Mesodermal cell (in vitro differentiated cells): Measurements from ENCODE around the gene WDR19.
"Not testable (repeated sequence)": the region's sequence is repeated elsewhere in the genome, so short reads cannot be mapped to it uniquely, and the experiment has no call there.

Experiments
- H3K27ac ChIP-seq: 2 replicates; pipeline ENCODE4 v1.7.0; 2013; ENCODE audit warnings: mild to moderate bottlenecking, low read depth, low read length, moderate library complexity; ENCODE audit not compliant: severe bottlenecking
- H3K36me3 ChIP-seq: 2 replicates; pipeline ENCODE4 v1.7.1; 2013; ENCODE audit warnings: mild to moderate bottlenecking, low read length, moderate library complexity; ENCODE audit not compliant: control insufficient read depth, insufficient read depth
- H3K4me1 ChIP-seq: one replicate; pipeline ENCODE4 v1.7.1; 2013; ENCODE audit warnings: mild to moderate bottlenecking, low read length; ENCODE audit not compliant: insufficient read depth, control insufficient read depth, poor library complexity, severe bottlenecking
- H3K4me3 ChIP-seq: 2 replicates; pipeline ENCODE4 v1.7.0; 2013; ENCODE audit warnings: low read length, control low read depth, mild to moderate bottlenecking; ENCODE audit not compliant: insufficient read depth, poor library complexity, severe bottlenecking; ENCODE audit errors: extremely low read depth
- H3K9me3 ChIP-seq: 2 replicates; pipeline ENCODE4 v1.7.1; 2013; ENCODE audit warnings: mild to moderate bottlenecking, low read length, moderate library complexity; ENCODE audit not compliant: control insufficient read depth
- WGBS, 2 experiments: methylation state at CpG; one replicate each; pipeline ENCODE4 v1.1.5; 2013; ENCODE audit warnings: missing lambda C conversion rate in 2 of 2; ENCODE audit not compliant: insufficient coverage in 2 of 2; 5-methylcytosine and 5-hydroxymethylcytosine counted together

The WDR19 gene

DNA sequence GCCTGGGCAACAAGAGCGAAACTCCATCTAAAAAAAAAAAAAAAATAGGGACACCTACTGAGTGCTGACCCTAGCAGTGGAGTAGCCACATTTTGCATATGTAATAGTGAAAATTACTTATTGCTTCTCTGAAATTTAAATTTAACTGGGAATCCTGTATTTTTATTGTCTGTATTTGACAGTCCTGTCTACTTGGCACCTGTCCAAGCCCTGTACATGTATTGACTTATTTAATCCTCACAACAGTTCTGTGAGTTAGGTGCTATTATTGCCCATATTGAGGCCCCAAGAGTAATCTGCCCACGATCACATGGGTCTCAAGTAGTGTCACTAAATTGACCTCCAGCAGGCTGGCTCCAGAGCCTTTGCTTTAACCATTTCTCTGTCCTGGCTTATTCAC is 81.6 kb downstream of the WDR19 start:
- H3K4me3 ChIP-seq, result no peak overlapping the region
- H3K36me3 ChIP-seq, result peaks cover 14% of the 10 kb centered on the region
- no peaks in the 10 kb centered on the region for H3K9me3 ChIP-seq
- WGBS, 2 experiments, result 83 to 91% methylated on average over 1 of the region's 2 CpGs
- H3K27ac ChIP-seq, result no peak overlapping the region
- H3K4me1 ChIP-seq, result no peaks in the 10 kb centered on the region

DNA sequence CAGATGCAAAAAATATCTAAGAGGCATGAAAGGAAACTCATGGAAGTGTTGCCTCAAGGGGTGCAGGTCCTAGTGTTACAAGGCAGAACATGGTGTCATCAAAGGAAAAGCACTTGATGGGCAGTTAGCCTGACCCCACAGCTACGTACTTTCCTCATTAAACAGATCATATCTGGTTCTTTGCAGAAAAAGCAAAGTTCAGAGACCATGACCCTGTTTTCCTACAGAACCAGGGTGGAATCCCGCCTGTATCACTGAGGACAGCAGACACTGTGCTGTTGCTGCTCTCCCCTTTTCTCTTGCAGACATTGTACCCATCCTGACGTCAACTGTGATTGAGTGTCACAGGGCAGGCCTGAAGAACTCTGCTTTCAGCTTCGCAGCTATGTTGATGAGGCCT is 92.2 kb downstream of the WDR19 start:
- Histone ChIP-seq H3K36me3 (peaks cover 46% of the 10 kb centered on the region), H3K27ac (no peak overlapping the region), H3K4me3 (no peak overlapping the region), H3K9me3 (no peaks in the 10 kb centered on the region), H3K4me1 (no peaks in the 10 kb centered on the region)
- WGBS, 2 experiments, result 90 to 100% methylated on average over 4 of the region's 4 CpGs

GRCh38 chr4:39277661-39278060 is 95.3 kb downstream of the WDR19 start:
- 84 to 86% methylated on average over 6 of the region's 6 CpGs for WGBS, 2 experiments
- H3K36me3 ChIP-seq, result peaks cover 53% of the 10 kb centered on the region
- H3K27ac ChIP-seq, H3K4me1 ChIP-seq, H3K4me3 ChIP-seq, H3K9me3 ChIP-seq: not testable (repeated sequence)

GRCh38 chr4:39278476-39278875 is 96.1 kb downstream of the WDR19 start:
- no peak overlapping the region for H3K27ac ChIP-seq
- no peaks in the 10 kb centered on the region for H3K4me1 ChIP-seq
- peaks cover 47% of the 10 kb centered on the region for H3K36me3 ChIP-seq
- 95 to 99% methylated on average over 9 of the region's 9 CpGs for WGBS, 2 experiments
- no peaks in the 10 kb centered on the region for H3K9me3 ChIP-seq
- no peak overlapping the region for H3K4me3 ChIP-seq

DNA sequence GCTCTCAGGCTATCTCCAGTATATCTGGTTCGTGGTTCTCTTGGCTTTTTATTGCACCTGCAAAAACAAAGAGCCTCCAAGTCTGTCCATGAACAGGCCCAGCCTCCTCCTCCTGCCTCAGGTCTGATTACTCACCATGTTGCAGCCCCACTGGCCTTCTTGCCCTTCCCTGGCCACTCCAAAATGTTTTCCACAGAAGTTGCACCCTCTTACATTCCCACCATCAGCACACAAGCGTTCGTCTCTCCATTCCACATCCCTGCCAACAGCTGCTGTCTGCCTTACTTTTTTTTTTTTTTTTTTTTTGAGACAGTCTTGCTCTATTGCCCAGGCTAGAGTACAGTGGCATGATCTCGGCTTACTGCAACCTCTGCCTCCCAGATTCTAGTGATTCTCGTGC is 97.1 kb downstream of the WDR19 start:
- Histone ChIP-seq H3K4me1 (no peaks in the 10 kb centered on the region), H3K36me3 (peaks cover 39% of the 10 kb centered on the region), H3K27ac (no peak overlapping the region), H3K9me3 (no peaks in the 10 kb centered on the region), H3K4me3 (no peak overlapping the region)
- 92 to 94% methylated on average over 3 to 5 of the region's 5 CpGs for WGBS, 2 experiments

DNA sequence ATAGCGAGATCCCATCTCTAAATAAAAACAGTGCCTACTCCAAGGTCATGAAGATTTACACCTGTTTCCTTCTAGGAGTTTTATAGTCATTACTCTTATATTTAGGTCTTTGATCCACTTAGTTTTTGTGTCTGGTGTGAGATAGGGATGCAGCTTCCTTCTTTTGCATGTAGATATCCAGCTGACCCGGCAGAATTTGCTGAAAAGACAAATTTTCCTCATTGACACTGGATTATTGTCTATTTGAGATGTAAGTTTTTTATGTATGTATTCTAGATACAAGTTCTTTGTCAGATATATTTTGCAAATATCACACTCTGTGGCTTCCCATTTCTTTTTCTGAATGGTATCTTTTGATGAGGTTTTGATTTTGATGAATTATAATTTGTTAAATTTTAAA is 98.4 kb downstream of the WDR19 start:
- no peaks in the 10 kb centered on the region for H3K9me3 ChIP-seq
- H3K27ac ChIP-seq, result no peak overlapping the region
- no peaks in the 10 kb centered on the region for H3K4me1 ChIP-seq
- H3K36me3 ChIP-seq, result peaks cover 38% of the 10 kb centered on the region
- WGBS, 2 experiments, result no CpG with 5 or more reads among the region's 2 CpGs
- H3K4me3 ChIP-seq, result no peak overlapping the region

DNA sequence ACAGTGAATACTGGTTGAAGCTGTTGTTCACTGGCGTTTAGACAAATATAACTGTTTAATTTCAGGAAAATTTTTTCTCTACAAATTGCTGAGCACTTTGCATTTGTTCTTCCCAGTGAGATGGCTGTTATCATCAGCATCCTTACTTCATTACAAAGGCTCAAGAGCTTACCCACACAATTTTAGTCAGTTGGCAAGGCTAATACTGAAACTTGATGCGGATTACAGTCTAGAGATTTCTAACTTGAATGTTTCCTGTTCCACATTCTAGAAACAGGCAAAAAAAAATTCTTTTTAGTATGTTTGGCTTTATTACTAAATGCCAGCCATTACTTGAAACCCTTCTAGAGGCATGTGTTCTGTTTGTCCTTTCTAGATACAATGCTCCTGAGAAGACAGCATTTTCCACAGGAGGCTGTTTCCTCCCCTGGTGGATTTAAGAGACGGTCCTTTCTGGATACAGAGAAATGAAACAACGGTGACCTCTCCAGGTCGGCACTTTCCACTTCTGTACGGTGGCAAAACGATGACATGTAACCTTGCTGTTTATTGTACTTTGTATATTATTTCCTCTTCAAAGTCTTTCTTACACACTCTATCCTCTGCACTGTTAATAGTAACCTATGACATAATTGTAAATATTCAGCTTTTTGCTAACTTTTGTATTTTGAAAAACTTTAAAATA is 102.9 kb downstream of the WDR19 start:
- Histone ChIP-seq H3K27ac (no peak overlapping the region), H3K36me3 (peaks cover 62% of the 10 kb centered on the region), H3K4me3 (no peak overlapping the region), H3K4me1 (no peaks in the 10 kb centered on the region), H3K9me3 (no peaks in the 10 kb centered on the region)
- 100% methylated on average over 1 of the region's 7 CpGs; no CpG with 5 or more reads in 1 of the 2 experiments for WGBS, 2 experiments

DNA sequence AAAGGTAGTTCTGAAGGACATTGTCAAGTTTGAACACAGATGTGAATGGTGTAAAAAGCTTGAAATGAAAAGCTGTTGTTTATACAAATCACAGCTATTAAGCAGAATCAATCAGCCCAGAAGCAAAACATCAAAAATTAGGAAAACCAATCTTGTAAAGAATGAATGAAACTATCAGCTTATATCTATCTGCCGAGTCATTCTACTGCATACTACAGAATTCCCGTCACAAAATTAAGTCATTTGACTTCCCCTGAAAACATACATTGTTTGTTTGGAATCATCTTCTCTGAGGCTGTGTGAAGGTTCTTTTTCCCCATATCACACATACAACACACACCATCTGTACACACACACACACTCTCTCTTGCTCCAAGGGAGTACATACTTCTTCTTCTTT is 103.5 kb downstream of the WDR19 start:
- no peak overlapping the region for H3K4me3 ChIP-seq
- 87% methylated on average over 2 of the region's 2 CpGs for WGBS, 2 experiments
- peaks cover 62% of the 10 kb centered on the region for H3K36me3 ChIP-seq

DNA sequence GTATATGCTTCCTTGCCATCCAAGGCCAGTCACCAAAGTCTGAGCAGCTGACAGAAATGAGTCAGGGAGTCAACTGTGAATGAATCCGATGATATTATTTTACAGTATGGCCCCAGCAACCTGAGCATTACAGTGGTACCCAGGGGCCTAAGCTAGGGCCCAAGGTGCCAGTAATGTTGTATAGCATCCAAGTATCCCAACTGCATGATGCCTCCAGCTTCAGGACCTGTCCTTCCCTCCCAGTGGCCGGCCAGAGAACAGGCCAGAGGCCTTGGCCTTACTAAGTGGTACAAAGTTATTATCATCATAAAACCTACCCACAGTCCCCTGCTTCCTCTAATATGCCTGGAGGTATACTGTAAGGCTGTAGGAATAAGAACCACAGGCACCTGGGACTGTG is 103.9 kb downstream of the WDR19 start:
- no peak overlapping the region for H3K27ac ChIP-seq
- H3K4me1 ChIP-seq, result no peaks in the 10 kb centered on the region
- peaks cover 65% of the 10 kb centered on the region for H3K36me3 ChIP-seq
- WGBS, 2 experiments, result 70% methylated on average over 2 of the region's 2 CpGs; no CpG with 5 or more reads in 1 of the 2 experiments
- H3K9me3 ChIP-seq, result no peaks in the 10 kb centered on the region
- H3K4me3 ChIP-seq, result no peak overlapping the region

More for the DNA sequence above, 103.5 kb downstream of the WDR19 start:
- H3K27ac ChIP-seq, result no peak overlapping the region
- no peaks in the 10 kb centered on the region for H3K4me1 ChIP-seq
- H3K9me3 ChIP-seq, result no peaks in the 10 kb centered on the region

DNA sequence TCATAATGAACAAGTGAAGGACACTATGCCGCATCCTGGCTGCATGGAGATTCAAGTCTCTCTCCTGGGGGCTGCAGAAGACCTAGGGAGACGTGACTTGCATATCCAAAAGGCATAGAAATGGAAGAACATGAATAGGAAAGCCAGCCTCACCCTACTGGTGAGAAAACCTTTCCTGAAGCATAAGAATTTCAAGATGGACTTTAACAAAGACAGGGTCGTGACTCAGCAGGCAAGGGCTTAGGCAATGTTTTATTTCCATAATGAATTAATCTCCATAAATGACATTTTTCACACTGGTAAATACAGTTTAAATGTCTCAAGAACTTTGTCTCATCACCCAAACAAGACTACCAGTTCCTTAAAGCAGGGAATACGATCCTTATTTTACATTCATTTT is 104.9 kb downstream of the WDR19 start:
- Histone ChIP-seq H3K9me3 (no peaks in the 10 kb centered on the region), H3K4me1 (no peaks in the 10 kb centered on the region), H3K4me3 (no peak overlapping the region), H3K36me3 (peaks cover 68% of the 10 kb centered on the region), H3K27ac (no peak overlapping the region)
- WGBS, 2 experiments, result 92 to 97% methylated on average over 3 to 4 of the region's 4 CpGs

DNA sequence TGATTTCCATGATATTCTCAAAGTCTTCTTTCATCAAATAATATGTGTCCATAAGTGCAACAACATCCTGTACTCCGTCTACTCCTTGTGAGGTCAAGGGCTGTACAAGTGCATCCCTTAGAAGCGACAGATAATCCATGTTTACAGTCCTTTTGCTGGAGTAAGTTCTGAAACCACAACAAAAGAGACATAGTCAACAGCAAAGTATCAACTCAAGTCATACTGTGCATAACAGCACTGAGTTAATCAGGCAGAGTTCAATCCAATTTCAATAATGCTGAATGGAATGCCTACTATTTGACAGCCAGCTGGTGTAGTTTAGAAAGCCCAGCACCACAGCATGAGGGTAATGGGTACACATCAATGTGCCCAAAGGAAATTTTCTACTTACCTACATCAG is 109.4 kb downstream of the WDR19 start:
- Histone ChIP-seq H3K27ac (no peak overlapping the region), H3K36me3 (peaks cover 89% of the 10 kb centered on the region), H3K4me3 (no peak overlapping the region), H3K9me3 (no peaks in the 10 kb centered on the region), H3K4me1 (no peaks in the 10 kb centered on the region)
- 90 to 100% methylated on average over 1 to 2 of the region's 2 CpGs for WGBS, 2 experiments
